NCI-H2107 treated with DMSO at 0.1 percent for 48 hours (cell line): ENCODE measurements around the gene SPATA46.
A peak's percentile ranks its signal among the peaks of the same experiment; 100 is the strongest.

ENCODE experiments used
- DNase-seq: peaks from one replicate; lab custom pipeline; 2025; ENCODE audit not compliant: unreplicated experiment; lab: John Stamatoyannopoulos, UW

The SPATA46 gene

GRCh38 chr1:162391790-162392563, 15.3 kb upstream of the SPATA46 start:
- peak; percentile 56 for DNase-seq

- no peak for DNase-seq
Observed at GRCh38 chr1:162390396-162391185, 13.9 kb upstream of the SPATA46 start.

DNA sequence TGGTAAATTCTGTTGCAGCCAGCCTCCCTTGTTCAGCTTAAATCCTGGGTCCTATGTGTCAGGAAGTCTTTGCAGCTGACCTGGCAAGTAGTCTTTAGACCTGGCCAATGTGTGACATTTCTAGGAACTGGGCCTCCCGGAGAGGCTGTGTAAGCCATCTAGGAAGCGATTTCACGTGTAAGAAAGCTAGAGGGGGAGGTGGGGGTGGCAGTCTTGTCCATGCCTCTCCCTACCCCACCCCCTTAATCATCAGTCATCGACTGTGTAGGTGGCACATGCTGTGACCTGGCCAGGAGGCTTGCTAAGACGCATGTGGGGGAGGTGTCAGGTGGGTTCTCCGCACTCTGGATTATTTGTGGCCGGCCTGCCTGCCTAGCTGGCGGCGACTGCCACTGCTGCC, 13.3 kb upstream of the SPATA46 start:
- DNase-seq, result no peak

- peak; percentile 69 for DNase-seq
Observed at GRCh38 chr1:162389021-162389818, 12.6 kb upstream of the SPATA46 start.

- DNase-seq, result no peak
Observed at GRCh38 chr1:162388615-162389014, 12.0 kb upstream of the SPATA46 start.

DNA sequence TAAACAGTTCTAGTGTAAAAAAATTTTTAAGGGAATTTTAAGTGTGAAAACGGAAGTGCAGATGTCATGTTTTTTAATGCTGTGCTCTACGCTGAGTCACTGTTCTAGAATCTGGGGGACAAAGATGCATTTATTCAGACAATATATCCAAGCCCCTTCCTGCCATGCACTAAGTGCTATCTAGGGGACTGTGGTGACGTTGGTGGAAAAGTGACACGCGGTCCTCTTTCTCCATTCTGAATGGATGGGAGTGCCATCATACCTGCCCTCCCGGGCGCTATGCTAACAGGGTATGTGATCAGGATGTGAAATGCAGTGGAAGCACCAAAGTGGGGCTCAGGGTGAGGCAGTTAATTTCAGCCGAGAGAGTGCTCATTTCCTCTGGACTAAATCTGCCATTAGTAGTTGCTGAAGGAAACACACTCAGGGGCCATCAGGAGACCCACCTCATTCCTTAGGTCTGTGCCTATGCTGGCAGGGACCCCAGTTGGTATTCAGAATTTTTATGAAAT, 11.5 kb upstream of the SPATA46 start:
- no peak for DNase-seq

GRCh38 chr1:162387226-162388082, 10.8 kb upstream of the SPATA46 start:
- DNase-seq, result no peak

- no peak for DNase-seq
Observed at GRCh38 chr1:162386292-162387225, 9.9 kb upstream of the SPATA46 start.

GRCh38 chr1:162385702-162386101, 9.0 kb upstream of the SPATA46 start:
- DNase-seq, result no peak

DNA sequence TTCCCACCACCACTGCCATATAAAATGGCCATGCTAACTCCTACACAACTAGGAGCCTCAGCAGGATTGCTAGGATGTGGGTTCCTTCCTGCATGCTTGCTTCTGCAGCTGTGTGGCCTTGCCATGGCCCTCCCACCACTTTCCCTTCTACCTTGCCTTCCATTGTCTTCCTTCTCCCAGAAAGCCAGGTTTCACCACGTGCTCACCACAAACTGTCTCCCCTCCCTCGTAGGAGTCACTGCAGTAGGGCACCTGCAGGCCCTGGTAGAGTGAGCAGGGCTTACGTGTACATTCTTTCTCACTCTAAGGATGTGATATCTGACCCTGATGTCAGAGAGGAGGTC, 8.6 kb upstream of the SPATA46 start:
- DNase-seq, result no peak

GRCh38 chr1:162384601-162385279, 8.1 kb upstream of the SPATA46 start:
- no peak for DNase-seq

DNA sequence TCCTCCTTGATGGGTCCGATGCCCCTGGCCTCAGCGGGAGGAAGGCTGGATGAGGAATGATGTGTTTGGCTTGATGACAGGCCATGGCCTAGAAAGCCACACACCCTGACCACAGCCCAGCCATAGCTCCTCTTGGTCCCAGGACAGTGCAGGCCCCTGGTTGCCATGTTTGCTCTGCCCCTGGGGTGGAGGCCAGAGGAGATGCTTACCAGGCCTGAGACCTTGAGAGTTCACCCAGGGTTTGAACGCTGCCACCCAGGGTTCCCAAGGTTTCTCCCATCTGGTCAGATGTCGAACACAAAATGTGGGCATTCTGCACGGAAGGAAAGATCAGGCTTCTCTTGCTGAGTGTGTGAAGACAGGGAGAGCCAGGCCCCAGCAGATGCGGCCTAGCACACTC, 7.5 kb upstream of the SPATA46 start:
- no peak for DNase-seq

- DNase-seq, result no peak
Observed at GRCh38 chr1:162383516-162383915, 6.9 kb upstream of the SPATA46 start.

DNA sequence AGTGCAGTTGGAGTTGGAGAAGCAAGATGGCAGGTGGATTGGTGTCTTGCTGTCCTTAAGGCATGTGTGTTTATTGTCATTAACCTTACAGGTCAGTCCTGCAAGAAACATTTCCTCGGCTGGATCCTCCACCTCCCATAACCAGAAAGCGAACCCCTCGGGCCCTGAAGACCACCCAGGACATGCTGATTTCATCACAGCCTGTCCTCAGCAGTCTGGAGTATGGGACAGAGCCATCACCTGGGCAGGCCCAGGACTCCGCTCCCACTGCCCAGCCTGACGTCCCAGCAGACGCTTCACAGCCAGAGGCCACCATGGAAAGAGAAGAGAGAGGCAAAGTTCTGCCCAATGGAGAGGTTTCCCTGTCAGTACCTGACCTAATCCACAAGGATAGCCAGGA, 6.4 kb upstream of the SPATA46 start:
- DNase-seq, result no peak

DNA sequence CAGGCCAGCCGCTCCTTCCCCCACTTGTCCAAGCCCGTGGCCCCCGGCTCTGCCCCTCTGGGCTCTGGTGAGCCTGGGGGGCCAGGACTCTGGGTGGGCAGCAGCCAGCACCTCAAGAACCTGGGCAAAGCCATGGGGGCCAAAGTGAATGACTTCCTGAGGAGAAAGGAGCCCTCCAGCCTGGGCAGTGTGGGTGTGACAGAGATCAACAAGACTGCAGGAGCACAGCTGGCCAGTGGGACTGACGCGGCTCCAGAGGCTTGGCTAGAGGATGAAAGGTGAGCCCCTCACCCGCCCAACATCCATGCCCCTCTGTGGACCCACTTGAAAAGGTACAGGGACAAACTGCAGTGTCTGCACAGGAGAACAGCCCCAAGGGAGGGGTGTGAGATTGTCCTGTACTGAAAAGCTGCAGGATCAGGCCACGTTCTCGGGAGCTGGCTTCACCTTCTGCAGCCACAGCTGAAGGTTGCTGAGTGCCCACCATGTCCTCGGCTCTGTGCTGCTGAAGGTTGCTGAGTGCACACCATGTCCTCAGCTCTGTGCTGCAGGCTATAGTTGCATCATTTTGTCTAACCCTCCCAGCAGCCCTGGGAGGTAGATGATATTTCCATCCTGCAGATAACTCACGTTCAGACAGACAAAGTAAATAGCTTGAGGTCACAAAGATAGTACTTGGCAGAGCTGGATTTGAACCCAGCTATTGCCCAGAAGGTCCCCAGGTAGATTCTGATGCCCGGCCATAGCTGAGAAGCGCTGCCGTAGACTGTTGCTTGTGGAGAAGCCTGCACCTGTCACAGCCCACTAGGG, 5.5 kb upstream of the SPATA46 start:
- no peak for DNase-seq

- no peak for DNase-seq
Observed at GRCh38 chr1:162381383-162381782, 4.7 kb upstream of the SPATA46 start, which contains the start of gene C1orf226. Gene C1orf226 (plus strand): TSS chr1:162381728. CDS start chr1:162381902, 174 bp downstream.

DNA sequence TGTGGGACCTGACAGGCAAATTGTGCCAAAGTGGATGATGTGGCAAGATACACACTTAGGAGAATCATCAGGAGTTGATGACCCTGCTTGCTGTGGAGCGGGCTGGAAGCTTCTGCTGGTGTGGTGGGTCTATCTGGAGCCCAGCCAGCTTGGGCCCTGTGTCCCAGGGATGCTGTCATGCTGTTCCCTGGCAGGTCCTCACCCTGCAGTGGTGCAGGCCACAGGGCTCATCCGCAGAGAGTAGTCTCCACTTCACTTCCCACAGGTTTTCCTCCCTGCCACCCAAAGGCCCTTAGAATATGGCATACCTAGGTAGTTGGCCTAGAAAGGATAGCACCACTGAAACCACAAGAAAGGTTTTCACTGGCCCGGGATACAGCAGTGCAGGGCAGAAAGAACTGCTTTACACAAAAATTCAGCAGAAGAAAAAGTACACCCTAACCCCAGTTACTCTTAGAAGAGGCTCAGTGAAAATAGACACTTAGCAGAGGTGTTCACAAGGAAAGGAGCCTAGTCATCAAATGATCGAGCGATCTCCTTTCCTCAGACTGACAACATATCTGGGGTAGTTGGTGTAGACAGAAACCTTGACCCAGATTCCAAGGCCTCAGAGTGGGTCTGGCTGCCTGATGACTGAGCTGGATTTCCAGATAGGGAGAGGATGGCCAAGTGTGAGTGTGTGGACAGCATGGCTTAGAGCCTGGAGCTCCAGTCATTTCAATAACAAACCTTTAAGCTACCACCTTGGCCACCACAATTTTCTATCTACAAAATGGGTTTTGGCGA, 3.6 kb upstream of the SPATA46 start:
- DNase-seq, result no peak
